Measurements from ENCODE around the gene PTPRQ. TPM values are rescaled to one million over a fixed set of nuclear protein-coding genes. Genes with fewer than 3 reads are reported as not detected.

PTPRQ gene
- total RNA-seq, 2 donors from 2014 or later: 1.9 to 7.4 TPM

DNA sequence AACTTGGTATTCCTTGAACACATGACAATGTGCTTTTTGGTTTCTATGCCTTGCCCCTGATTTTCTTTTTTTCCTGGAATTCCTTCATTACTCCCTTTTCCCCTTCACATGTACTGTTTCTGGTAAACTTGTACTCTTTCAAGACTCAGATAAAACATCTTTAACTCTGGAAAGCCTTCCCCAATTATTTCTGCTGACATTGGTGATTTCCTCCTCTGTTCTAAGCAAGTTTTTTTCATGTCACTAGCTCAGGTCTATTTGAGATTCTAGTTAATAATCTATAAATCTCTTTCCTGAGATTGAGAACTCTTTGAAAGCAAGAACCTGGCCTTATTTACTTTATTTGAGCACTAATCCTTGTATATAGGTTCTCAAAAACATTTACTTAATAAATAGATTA is 24.0 kb upstream of the PTPRQ start:
- no peak overlapping the region for H3K4me3 ChIP-seq
- no peaks in the 10 kb centered on the region for H3K27me3 ChIP-seq (replicated peaks; ENCODE audit: insufficient read depth)
- no peak overlapping the region for H3K27ac ChIP-seq
- H3K9me3 ChIP-seq: no peaks in the 10 kb centered on the region
- H3K4me1 ChIP-seq (replicated peaks): no peaks in the 10 kb centered on the region
- no peaks in the 10 kb centered on the region for H3K36me3 ChIP-seq
- no peak for TF ChIP-seq POLR2AphosphoS5 (IDR thresholded peaks at IDR 0.05)
- TF ChIP-seq, protein P1, sequence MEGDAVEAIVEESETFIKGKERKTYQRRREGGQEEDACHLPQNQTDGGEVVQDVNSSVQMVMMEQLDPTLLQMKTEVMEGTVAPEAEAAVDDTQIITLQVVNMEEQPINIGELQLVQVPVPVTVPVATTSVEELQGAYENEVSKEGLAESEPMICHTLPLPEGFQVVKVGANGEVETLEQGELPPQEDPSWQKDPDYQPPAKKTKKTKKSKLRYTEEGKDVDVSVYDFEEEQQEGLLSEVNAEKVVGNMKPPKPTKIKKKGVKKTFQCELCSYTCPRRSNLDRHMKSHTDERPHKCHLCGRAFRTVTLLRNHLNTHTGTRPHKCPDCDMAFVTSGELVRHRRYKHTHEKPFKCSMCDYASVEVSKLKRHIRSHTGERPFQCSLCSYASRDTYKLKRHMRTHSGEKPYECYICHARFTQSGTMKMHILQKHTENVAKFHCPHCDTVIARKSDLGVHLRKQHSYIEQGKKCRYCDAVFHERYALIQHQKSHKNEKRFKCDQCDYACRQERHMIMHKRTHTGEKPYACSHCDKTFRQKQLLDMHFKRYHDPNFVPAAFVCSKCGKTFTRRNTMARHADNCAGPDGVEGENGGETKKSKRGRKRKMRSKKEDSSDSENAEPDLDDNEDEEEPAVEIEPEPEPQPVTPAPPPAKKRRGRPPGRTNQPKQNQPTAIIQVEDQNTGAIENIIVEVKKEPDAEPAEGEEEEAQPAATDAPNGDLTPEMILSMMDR (IDR thresholded peaks at IDR 0.05): no peak
- TF ChIP-seq POLR2A (IDR thresholded peaks at IDR 0.05): no peak
- intact Hi-C loops (cut with DNase I): no loop called here
- DNase-seq (ENCODE audit: low spot score): no peak

- Histone ChIP-seq H3K27me3 (replicated peaks; ENCODE audit: insufficient read depth) (no peaks in the 10 kb centered on the region), H3K27ac (no peak overlapping the region), H3K4me1 (replicated peaks) (no peaks in the 10 kb centered on the region), H3K36me3 (no peaks in the 10 kb centered on the region), H3K9me3 (no peaks in the 10 kb centered on the region), H3K4me3 (no peak overlapping the region)
- TF ChIP-seq POLR2A (IDR thresholded peaks at IDR 0.05) (no peak), POLR2AphosphoS5 (IDR thresholded peaks at IDR 0.05) (no peak)
- TF ChIP-seq, protein P1 (IDR thresholded peaks at IDR 0.05): no peak
- intact Hi-C loops (cut with DNase I): no loop called here
- no peak for DNase-seq (ENCODE audit: low spot score)
- WGBS: 15% methylated on average over 2 of the region's 2 CpGs
These were observed 21.5 kb upstream of the PTPRQ start for GRCh38 chr12:80422550-80422949.

- Histone ChIP-seq H3K27me3 (replicated peaks; ENCODE audit: insufficient read depth) (no peaks in the 10 kb centered on the region), H3K4me1 (replicated peaks) (no peaks in the 10 kb centered on the region), H3K4me3 (no peak overlapping the region), H3K27ac (no peak overlapping the region), H3K36me3 (no peaks in the 10 kb centered on the region), H3K9me3 (no peaks in the 10 kb centered on the region)
- 79% methylated on average over 2 of the region's 2 CpGs for WGBS
- intact Hi-C loops (cut with DNase I): no loop called here
- TF ChIP-seq POLR2AphosphoS5 (IDR thresholded peaks at IDR 0.05) (no peak), POLR2A (IDR thresholded peaks at IDR 0.05) (no peak)
- TF ChIP-seq, protein P1 (IDR thresholded peaks at IDR 0.05): no peak
- no peak for DNase-seq (ENCODE audit: low spot score)
These were observed 12.0 kb upstream of the PTPRQ start for GRCh38 chr12:80432061-80432460.

GRCh38 chr12:80441921-80442320 is 2.1 kb upstream of the PTPRQ start:
- Histone ChIP-seq H3K27me3 (replicated peaks; ENCODE audit: insufficient read depth) (no peaks in the 10 kb centered on the region), H3K4me1 (replicated peaks) (no peaks in the 10 kb centered on the region), H3K36me3 (no peaks in the 10 kb centered on the region), H3K27ac (no peak overlapping the region), H3K9me3 (no peaks in the 10 kb centered on the region), H3K4me3 (no peak overlapping the region)
- intact Hi-C loops (cut with DNase I): no loop called here
- DNase-seq (ENCODE audit: low spot score): no peak
- TF ChIP-seq, protein P1 (IDR thresholded peaks at IDR 0.05): no peak
- TF ChIP-seq POLR2A (IDR thresholded peaks at IDR 0.05) (no peak), POLR2AphosphoS5 (IDR thresholded peaks at IDR 0.05) (no peak)

DNA sequence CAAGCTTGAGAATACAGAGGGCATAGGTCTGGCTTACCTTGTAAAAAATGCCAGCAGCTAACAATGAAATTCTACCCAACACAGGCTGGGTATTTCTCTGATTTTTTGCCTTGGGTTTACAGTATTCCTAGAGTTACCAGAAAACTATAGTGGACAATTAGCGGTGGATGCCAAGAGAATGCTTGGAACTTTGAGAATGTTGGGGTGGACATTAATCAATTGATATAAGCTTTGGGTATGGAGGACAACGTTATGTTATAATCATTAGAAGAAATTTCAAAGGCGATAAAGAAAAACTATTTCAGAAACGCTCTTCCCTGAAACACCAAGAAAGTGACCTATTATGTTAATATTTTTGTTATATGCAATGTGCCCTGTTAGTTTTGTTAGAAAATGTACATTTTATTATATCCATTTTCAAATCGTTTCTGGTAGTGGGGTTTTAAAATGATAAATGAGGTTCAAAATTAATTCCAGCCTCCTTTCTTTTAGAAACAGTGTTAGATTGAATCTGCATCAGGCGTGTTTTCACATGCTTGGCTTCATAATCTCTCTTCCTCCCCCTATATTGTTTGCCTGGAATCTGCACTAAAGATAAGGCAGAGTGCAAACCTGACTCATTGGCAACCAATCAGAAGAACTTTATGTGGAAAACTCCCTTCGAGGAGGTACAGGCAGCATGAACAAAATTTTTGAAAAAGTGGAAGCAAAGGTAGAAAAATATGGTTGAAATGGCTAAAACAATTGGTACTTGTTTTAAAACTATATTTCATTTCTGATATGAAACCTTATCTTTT is 1.4 kb upstream of the PTPRQ start:
- no peaks in the 10 kb centered on the region for H3K9me3 ChIP-seq
- intact Hi-C loops (cut with DNase I): no loop called here
- H3K4me3 ChIP-seq: no peak overlapping the region
- no peak overlapping the region for H3K27ac ChIP-seq
- H3K36me3 ChIP-seq: no peaks in the 10 kb centered on the region
- TF ChIP-seq POLR2AphosphoS5 (IDR thresholded peaks at IDR 0.05): no peak
- TF ChIP-seq, protein P1 (IDR thresholded peaks at IDR 0.05): no peak
- no peak for TF ChIP-seq POLR2A (IDR thresholded peaks at IDR 0.05)
- no peaks in the 10 kb centered on the region for H3K4me1 ChIP-seq (replicated peaks)
- no peaks in the 10 kb centered on the region for H3K27me3 ChIP-seq (replicated peaks; ENCODE audit: insufficient read depth)
- WGBS: 62% methylated on average over 7 of the region's 7 CpGs
- DNase-seq (ENCODE audit: low spot score): no peak

Measured in prostate gland (tissue), 2 donors.